Measurements from ENCODE around the gene BIN1.

Gene BIN1

DNA sequence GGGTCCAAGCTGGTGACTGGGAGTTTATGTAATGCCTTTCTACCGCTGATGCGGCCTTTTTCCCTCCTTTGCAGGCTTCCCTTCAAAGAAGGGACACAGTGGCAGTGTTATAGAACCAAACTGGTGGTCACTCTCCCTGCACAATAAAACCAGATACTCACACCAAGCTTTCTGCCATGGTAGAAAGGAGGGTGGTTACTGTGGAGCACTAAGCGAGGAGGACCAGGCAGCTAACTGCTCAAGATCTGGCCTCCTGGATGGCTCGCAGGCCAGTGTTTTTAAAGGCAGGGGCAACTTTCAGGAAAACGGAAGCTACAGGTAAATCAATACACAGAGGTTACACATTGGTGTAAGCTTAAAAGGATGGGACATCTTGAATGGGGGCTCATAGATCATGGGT is 89.4 kb downstream of the BIN1 start:
- Histone ChIP-seq H3K4me3 (ENCODE audit: low read length) (no peak overlapping the region), H3K9me3 (ENCODE audit: control insufficient read depth, insufficient read depth, low read length) (no peaks in the 10 kb centered on the region), H3K36me3 (ENCODE audit: control insufficient read depth, insufficient read depth, low read length) (no peaks in the 10 kb centered on the region), H3K27ac (ENCODE audit: low read length) (no peak overlapping the region), H3K4me1 (ENCODE audit: control insufficient read depth, insufficient read depth, low read length) (peaks cover 2% of the 10 kb centered on the region; the same call in 1 of the 2 replicates), H3K27me3 (ENCODE audit: control insufficient read depth, insufficient read depth, low read length) (no peaks in the 10 kb centered on the region)
- no peak for DNase-seq (ENCODE audit: low read depth, low spot score)
- no CpG with 5 or more reads among the region's 5 CpGs for whole genome bisulfite sequencing (ENCODE audit: insufficient coverage, insufficient read length)

DNA sequence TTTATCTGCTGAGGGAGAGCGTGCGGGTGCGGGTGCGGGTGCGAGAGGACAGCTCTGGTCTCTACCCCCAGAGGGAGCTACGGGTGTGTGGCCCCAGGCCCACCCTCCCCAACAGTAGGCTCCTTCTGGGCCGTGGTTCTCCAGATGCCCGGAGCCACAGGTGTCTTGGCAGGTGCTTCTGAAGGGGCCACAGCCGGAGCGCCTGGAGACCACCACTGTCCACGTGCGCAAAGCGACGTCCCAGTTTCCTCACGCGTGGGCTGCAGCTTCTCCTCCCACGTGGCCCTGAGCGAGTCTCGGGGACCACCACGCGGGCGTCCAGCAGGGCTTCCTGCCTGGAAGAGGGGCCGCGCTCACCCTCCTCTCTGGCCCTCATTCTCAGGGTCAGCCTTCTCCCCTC is 90.6 kb downstream of the BIN1 start:
- no peak overlapping the region for H3K4me3 ChIP-seq (ENCODE audit: low read length)

DNA sequence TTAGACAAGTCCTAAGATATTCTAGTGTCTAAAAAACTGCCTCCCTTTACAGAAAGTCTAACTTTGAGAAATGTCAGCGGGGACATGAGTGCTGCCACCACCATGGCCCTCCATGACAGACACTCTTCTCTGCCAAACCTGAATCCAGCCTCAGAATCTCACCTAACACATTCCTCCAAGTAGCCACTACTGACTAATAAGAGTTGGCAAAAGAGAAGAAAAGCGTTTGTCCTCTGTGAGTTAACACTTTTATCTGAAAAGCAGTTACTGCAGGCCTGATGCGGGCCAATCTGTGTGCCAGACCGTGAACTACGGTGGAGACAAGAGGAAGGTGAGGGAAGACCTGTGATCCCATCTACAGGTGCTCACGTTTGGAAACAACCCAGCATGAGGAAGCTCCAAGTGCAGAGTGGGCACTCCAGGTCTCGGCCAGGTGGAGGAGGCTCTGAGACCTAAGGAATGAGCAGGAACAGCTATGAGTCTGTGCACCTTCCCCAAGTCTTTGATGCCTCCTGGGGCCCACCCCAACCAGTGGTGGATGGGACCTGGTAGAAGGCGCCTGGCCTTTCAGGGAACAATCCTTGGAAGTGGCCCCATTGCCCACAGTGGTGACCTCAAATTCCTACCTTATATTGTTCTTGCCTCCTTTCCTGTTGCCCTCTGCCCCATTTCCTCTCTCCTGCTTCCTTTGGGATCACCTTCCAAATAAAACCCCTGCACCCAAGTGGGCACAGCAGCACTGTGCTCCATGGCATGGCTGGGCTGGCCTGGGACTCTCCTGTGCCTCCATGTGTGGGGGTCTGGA is 91.6 kb downstream of the BIN1 start:
- no peaks in the 10 kb centered on the region for H3K27me3 ChIP-seq (ENCODE audit: control insufficient read depth, insufficient read depth, low read length)

More for the DNA sequence above, 90.6 kb downstream of the BIN1 start:
- Histone ChIP-seq H3K9me3 (ENCODE audit: control insufficient read depth, insufficient read depth, low read length) (no peaks in the 10 kb centered on the region), H3K27ac (ENCODE audit: low read length) (no peak overlapping the region), H3K36me3 (ENCODE audit: control insufficient read depth, insufficient read depth, low read length) (no peaks in the 10 kb centered on the region), H3K27me3 (ENCODE audit: control insufficient read depth, insufficient read depth, low read length) (no peaks in the 10 kb centered on the region), H3K4me1 (ENCODE audit: control insufficient read depth, insufficient read depth, low read length) (peaks cover 2% of the 10 kb centered on the region; the same call in 1 of the 2 replicates)
- WGBS (ENCODE audit: insufficient coverage, insufficient read length), result no CpG with 5 or more reads among the region's 24 CpGs
- no peak for DNase-seq (ENCODE audit: low read depth, low spot score)

DNA sequence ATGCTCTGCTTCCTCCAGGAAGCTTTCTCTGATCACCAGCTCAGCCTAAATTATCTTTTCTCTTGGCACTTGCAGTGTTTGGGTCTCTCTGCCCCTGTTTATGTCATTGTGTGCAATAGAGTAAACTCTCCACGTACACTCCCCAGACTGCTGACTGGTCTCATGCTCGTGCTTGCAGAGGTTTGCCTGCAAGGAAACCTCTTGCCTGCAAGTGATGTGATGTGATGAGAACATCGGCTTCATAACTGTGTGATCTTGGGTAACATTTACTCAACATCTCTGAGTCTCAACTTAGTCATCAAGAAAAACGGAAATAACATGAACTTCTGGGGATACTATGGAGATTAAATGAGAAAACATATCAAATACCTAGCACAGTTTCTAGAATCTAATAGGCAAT is 92.3 kb downstream of the BIN1 start:
- no peak for DNase-seq (ENCODE audit: low read depth, low spot score)
- WGBS (ENCODE audit: insufficient coverage, insufficient read length), result no CpG with 5 or more reads among the region's 4 CpGs
- H3K4me3 ChIP-seq (ENCODE audit: low read length), result no peak overlapping the region

More for the DNA sequence above, 91.6 kb downstream of the BIN1 start:
- no peaks in the 10 kb centered on the region for H3K9me3 ChIP-seq (ENCODE audit: control insufficient read depth, insufficient read depth, low read length)
- H3K4me1 ChIP-seq (ENCODE audit: control insufficient read depth, insufficient read depth, low read length), result peaks cover 2% of the 10 kb centered on the region; the same call in 1 of the 2 replicates
- no peak for DNase-seq (ENCODE audit: low read depth, low spot score)
- H3K36me3 ChIP-seq (ENCODE audit: control insufficient read depth, insufficient read depth, low read length), result no peaks in the 10 kb centered on the region
- H3K27ac ChIP-seq (ENCODE audit: low read length), result no peak overlapping the region
- H3K4me3 ChIP-seq (ENCODE audit: low read length), result no peak overlapping the region
- no CpG with 5 or more reads among the region's 8 CpGs for WGBS (ENCODE audit: insufficient coverage, insufficient read length)

DNA sequence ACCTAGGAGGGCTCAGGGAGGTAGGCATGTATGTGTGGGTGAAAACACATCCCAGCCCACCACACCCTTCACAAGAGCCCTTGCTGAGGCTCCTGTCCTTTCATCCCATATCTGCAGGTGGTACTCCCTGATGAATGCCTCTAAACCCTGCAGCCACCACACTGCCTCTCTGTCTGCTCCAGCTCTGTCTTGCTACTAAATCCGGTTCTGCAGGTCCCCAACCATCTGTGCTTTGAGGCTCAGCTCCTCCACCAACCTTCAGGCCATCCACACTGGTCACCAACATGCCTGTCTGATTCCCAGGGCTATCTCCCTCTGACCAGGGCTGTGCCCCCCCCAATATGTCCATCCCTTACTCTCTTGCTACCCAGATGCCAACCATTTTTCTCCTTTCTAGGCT is 92.7 kb downstream of the BIN1 start:
- Histone ChIP-seq H3K9me3 (ENCODE audit: control insufficient read depth, insufficient read depth, low read length) (no peaks in the 10 kb centered on the region), H3K4me3 (ENCODE audit: low read length) (no peak overlapping the region), H3K4me1 (ENCODE audit: control insufficient read depth, insufficient read depth, low read length) (peaks cover 2% of the 10 kb centered on the region; the same call in 1 of the 2 replicates), H3K27me3 (ENCODE audit: control insufficient read depth, insufficient read depth, low read length) (no peaks in the 10 kb centered on the region), H3K36me3 (ENCODE audit: control insufficient read depth, insufficient read depth, low read length) (no peaks in the 10 kb centered on the region), H3K27ac (ENCODE audit: low read length) (no peak overlapping the region)
- WGBS (ENCODE audit: insufficient coverage, insufficient read length), result no CpG with 5 or more reads among the region's 1 CpG
- DNase-seq (ENCODE audit: low read depth, low spot score), result no peak

More for the DNA sequence above, 92.3 kb downstream of the BIN1 start:
- no peaks in the 10 kb centered on the region for H3K27me3 ChIP-seq (ENCODE audit: control insufficient read depth, insufficient read depth, low read length)
- H3K27ac ChIP-seq (ENCODE audit: low read length), result no peak overlapping the region
- peaks cover 2% of the 10 kb centered on the region; the same call in 1 of the 2 replicates for H3K4me1 ChIP-seq (ENCODE audit: control insufficient read depth, insufficient read depth, low read length)
- H3K9me3 ChIP-seq (ENCODE audit: control insufficient read depth, insufficient read depth, low read length), result no peaks in the 10 kb centered on the region
- H3K36me3 ChIP-seq (ENCODE audit: control insufficient read depth, insufficient read depth, low read length), result no peaks in the 10 kb centered on the region

DNA sequence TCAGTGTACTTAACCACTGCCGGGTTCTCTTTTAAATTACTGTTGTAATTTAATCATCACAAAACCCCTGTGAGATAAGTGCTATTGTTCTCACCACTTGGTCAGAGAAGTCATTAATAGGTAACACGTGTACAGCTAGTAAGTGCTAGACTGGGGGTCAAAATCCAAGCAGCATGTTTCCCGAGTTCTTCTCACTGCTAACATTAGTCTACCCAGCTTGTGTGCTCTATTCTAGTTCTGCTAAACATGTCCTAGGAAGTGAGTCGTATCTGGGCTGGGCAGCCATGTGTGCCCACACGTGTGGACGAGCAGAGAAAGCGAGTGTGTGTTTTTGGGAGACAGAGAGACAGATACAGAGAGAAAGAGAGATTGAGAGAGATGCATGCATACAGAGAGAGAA is 94.1 kb downstream of the BIN1 start:
- Histone ChIP-seq H3K36me3 (ENCODE audit: control insufficient read depth, insufficient read depth, low read length) (no peaks in the 10 kb centered on the region), H3K27ac (ENCODE audit: low read length) (no peak overlapping the region), H3K9me3 (ENCODE audit: control insufficient read depth, insufficient read depth, low read length) (no peaks in the 10 kb centered on the region), H3K27me3 (ENCODE audit: control insufficient read depth, insufficient read depth, low read length) (no peaks in the 10 kb centered on the region), H3K4me1 (ENCODE audit: control insufficient read depth, insufficient read depth, low read length) (peaks cover 2% of the 10 kb centered on the region; the same call in 1 of the 2 replicates), H3K4me3 (ENCODE audit: low read length) (no peak overlapping the region)
- no CpG with 5 or more reads among the region's 7 CpGs for WGBS (ENCODE audit: insufficient coverage, insufficient read length)
- no peak for DNase-seq (ENCODE audit: low read depth, low spot score)

DNA sequence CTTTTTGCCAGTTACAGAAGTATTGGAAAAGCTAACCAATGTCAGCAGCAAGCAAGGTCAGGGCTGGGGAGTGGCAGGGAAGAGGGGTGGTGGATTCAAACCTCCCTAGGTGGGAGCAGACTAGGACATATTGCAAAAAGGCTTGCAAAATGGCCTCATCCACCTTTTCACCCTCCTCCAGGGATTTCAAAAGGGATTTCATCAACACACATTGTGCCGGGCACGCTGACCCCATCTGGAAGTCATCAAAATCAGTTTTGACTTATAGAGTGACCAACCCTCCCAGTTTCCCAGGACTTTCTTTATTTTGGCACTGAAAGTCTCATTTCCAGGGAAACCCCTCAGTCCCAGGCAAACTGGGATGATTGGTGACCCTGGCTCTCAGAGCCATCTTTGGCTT is 94.7 kb downstream of the BIN1 start:
- no CpG with 5 or more reads among the region's 2 CpGs for WGBS (ENCODE audit: insufficient coverage, insufficient read length)
- no peak overlapping the region for H3K27ac ChIP-seq (ENCODE audit: low read length)
- no peak for DNase-seq (ENCODE audit: low read depth, low spot score)
- peaks cover 2% of the 10 kb centered on the region; the same call in 1 of the 2 replicates for H3K4me1 ChIP-seq (ENCODE audit: control insufficient read depth, insufficient read depth, low read length)
- H3K9me3 ChIP-seq (ENCODE audit: control insufficient read depth, insufficient read depth, low read length), result no peaks in the 10 kb centered on the region
- H3K36me3 ChIP-seq (ENCODE audit: control insufficient read depth, insufficient read depth, low read length), result no peaks in the 10 kb centered on the region
- no peak overlapping the region for H3K4me3 ChIP-seq (ENCODE audit: low read length)
- no peaks in the 10 kb centered on the region for H3K27me3 ChIP-seq (ENCODE audit: control insufficient read depth, insufficient read depth, low read length)

DNA sequence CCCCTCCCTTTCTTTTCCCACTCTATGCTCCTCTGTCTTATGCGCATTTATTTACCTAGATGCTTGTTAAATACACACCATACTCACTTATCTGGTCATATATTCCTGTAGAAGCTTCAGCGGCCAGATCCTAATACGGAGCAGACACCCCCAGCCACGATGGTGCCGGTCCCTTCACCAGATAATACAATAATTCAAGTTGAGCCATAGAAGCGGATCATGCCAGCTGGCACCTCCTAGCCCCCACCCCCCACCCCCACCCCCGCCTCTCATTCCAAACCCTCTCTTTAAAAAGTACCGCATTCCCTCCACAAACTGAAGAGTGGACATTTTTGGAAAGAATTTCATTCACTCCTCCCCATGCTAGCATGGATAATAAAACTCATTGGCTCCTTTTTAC is 95.2 kb downstream of the BIN1 start:
- Histone ChIP-seq H3K27ac (ENCODE audit: low read length) (no peak overlapping the region), H3K4me3 (ENCODE audit: low read length) (no peak overlapping the region), H3K27me3 (ENCODE audit: control insufficient read depth, insufficient read depth, low read length) (no peaks in the 10 kb centered on the region), H3K4me1 (ENCODE audit: control insufficient read depth, insufficient read depth, low read length) (peaks cover 2% of the 10 kb centered on the region; the same call in 1 of the 2 replicates), H3K36me3 (ENCODE audit: control insufficient read depth, insufficient read depth, low read length) (no peaks in the 10 kb centered on the region), H3K9me3 (ENCODE audit: control insufficient read depth, insufficient read depth, low read length) (no peaks in the 10 kb centered on the region)
- DNase-seq (ENCODE audit: low read depth, low spot score), result no peak
- no CpG with 5 or more reads among the region's 8 CpGs for WGBS (ENCODE audit: insufficient coverage, insufficient read length)

DNA sequence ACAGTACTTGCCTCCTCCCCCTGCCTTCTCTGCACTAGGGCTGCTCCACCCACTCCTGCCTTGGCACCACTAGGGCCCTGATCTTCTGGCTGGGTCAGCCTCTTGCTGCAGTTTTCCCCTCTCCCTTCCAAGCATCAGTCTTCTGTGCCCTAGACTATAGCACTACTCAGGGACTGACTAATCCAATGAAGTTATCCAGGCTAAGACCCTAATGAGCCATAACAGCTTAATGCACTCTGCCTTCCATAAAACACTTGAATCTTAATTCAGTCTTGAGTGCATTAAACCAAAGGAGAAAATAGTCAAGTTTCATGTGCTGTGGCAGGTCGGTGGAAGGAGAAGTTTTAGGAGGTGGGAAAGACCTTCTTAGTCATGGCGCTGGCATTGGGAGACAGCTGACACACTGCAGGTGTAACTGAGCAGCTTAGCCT is 95.7 kb downstream of the BIN1 start:
- H3K27me3 ChIP-seq (ENCODE audit: control insufficient read depth, insufficient read depth, low read length), result no peaks in the 10 kb centered on the region
- DNase-seq (ENCODE audit: low read depth, low spot score), result no peak
- no CpG with 5 or more reads among the region's 2 CpGs for WGBS (ENCODE audit: insufficient coverage, insufficient read length)
- no peak overlapping the region for H3K4me3 ChIP-seq (ENCODE audit: low read length)
- H3K4me1 ChIP-seq (ENCODE audit: control insufficient read depth, insufficient read depth, low read length), result peaks cover 2% of the 10 kb centered on the region; the same call in 1 of the 2 replicates
- no peaks in the 10 kb centered on the region for H3K9me3 ChIP-seq (ENCODE audit: control insufficient read depth, insufficient read depth, low read length)
- H3K36me3 ChIP-seq (ENCODE audit: control insufficient read depth, insufficient read depth, low read length), result no peaks in the 10 kb centered on the region
- no peak overlapping the region for H3K27ac ChIP-seq (ENCODE audit: low read length)

DNA sequence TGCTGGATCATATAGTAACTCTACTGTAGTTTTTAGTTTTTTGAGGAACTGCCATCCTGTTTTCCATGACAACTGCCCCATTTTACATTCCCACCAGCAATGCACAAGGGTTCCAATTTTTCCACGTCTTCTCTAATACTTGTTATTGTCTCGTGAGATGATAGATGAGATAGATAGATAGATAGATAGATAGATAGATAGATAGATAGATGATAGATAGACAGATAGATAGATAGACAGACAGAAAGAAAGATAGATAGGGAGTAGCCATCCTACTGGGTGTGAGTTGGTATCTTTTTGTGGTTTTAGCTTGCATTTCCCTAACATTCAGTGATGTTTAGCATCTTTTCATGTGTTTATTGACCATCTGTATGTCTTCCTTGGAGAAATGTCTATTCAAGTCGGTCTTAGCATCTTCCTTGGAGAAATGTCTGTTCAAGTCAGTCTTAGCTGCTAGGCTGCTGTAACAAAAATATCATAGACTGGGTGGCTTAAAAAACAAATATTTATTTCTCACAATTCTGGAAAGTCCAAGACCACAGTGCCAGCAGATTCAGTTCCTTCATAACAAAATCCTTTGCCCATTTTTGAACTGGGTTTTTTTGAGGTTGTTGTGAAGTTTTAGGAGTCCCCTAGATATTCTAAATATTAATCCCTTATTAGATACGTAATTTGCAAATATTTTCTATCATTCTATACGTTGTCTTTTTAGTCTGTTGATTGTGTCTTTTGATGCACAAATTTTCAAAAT is 98.5 kb downstream of the BIN1 start:
- Histone ChIP-seq H3K4me3 (ENCODE audit: low read length) (no peak overlapping the region), H3K27me3 (ENCODE audit: control insufficient read depth, insufficient read depth, low read length) (no peaks in the 10 kb centered on the region), H3K9me3 (ENCODE audit: control insufficient read depth, insufficient read depth, low read length) (no peaks in the 10 kb centered on the region), H3K4me1 (ENCODE audit: control insufficient read depth, insufficient read depth, low read length) (no peaks in the 10 kb centered on the region), H3K27ac (ENCODE audit: low read length) (no peak overlapping the region), H3K36me3 (ENCODE audit: control insufficient read depth, insufficient read depth, low read length) (no peaks in the 10 kb centered on the region)
- WGBS (ENCODE audit: insufficient coverage, insufficient read length), result no CpG with 5 or more reads among the region's 5 CpGs
- no peak for DNase-seq (ENCODE audit: low read depth, low spot score)

Measured in iPS DF 6.9 (cell line).